PC-3 (cell line): ENCODE results near the gene RBP2. TPM values are rescaled to one million over a fixed set of nuclear protein-coding genes. Genes with fewer than 3 reads are reported as not detected.

ENCODE experiments used
- ATAC-seq: fragments of 200-7000 bp; cut with Tn5 transposase; 2 replicates; pipeline ENCODE4 v1.9.1; 2020; ENCODE audit warnings: mild to moderate bottlenecking, moderate library complexity
- BruUV-seq: library from RNA; stranded (reverse); fragments of 400-500 nt; replicated peaks from 2 replicates; lab custom pipeline; 2021; lab: Mats Ljungman, UMichigan
- CTCF ChIA-PET: fragments of 300-600 bp; sonication (Branson Sonifier 250); formaldehyde crosslinking; loops from one replicate; lab custom pipeline; 2022; ENCODE audit warnings: antibody characterized with exemption; lab: Charles Lee
- POLR2A ChIA-PET: fragments of 300-600 bp; sonication (Branson Sonifier 250); formaldehyde crosslinking; loops from one replicate; lab custom pipeline; 2022; ENCODE audit warnings: antibody characterized with exemption; ENCODE audit not compliant: unreplicated experiment; lab: Charles Lee
- DNase-seq: peaks from one replicate; pipeline ENCODE4 v3.0.0-alpha.2; 2015
- H2AFZ ChIP-seq: fragments of 300-600 bp; sonication (generic); 2 replicates; pipeline ENCODE4 v1.6.0; 2016; ENCODE audit warnings: antibody characterized with exemption, low read length
- H3F3A ChIP-seq: fragments of 300-600 bp; sonication (generic); one replicate; pipeline ENCODE4 v1.6.0; 2017; ENCODE audit warnings: antibody characterized with exemption, low read length, control low read depth, mild to moderate bottlenecking; ENCODE audit not compliant: unreplicated experiment
- H3K27ac ChIP-seq: fragments of 300-600 bp; sonication (generic); 2 replicates; pipeline ENCODE4 v1.5.1; 2016; ENCODE audit warnings: mild to moderate bottlenecking, low read length
- H3K27me3 ChIP-seq: fragments of 300-600 bp; sonication (generic); 2 replicates; pipeline ENCODE4 v1.6.1; 2016; ENCODE audit warnings: low read length, mixed read lengths
- H3K36me3 ChIP-seq: fragments of 300-600 bp; sonication (generic); 2 replicates; pipeline ENCODE4 v1.6.1; 2016; ENCODE audit warnings: low read depth, mixed run types, low read length, mixed read lengths
- H3K4me1 ChIP-seq: fragments of 300-600 bp; sonication (generic); 2 replicates; pipeline ENCODE4 v1.5.1; 2016; ENCODE audit warnings: low read length; ENCODE audit not compliant: insufficient read depth
- H3K4me2 ChIP-seq: fragments of 300-600 bp; sonication (generic); 2 replicates; pipeline ENCODE4 v1.6.0; 2016; ENCODE audit warnings: low read length
- H3K4me3 ChIP-seq: fragments of 300-600 bp; sonication (generic); 2 replicates; pipeline ENCODE4 v1.5.1; 2016; ENCODE audit warnings: mild to moderate bottlenecking, low read length, mixed read lengths
- H3K79me2 ChIP-seq: fragments of 300-600 bp; sonication (generic); 2 replicates; pipeline ENCODE4 v1.6.1; 2017; ENCODE audit warnings: low read length, mixed read lengths
- H3K9ac ChIP-seq: fragments of 300-600 bp; sonication (generic); 2 replicates; pipeline ENCODE4 v1.6.0; 2016; ENCODE audit warnings: mild to moderate bottlenecking, low read length
- H3K9me2 ChIP-seq: fragments of 300-600 bp; sonication (generic); replicated peaks from 2 replicates; pipeline ENCODE4 v1.6.1; 2016; ENCODE audit warnings: mixed run types, low read length, mixed read lengths
- H3K9me3 ChIP-seq: fragments of 300-600 bp; sonication (generic); 2 replicates; pipeline ENCODE4 v1.6.1; 2016; ENCODE audit warnings: low read length, mixed read lengths
- H4K20me1 ChIP-seq: fragments of 300-600 bp; sonication (generic); 2 replicates; pipeline ENCODE4 v1.6.1; 2016; ENCODE audit warnings: low read length, mixed read lengths
- EZH2 ChIP-seq: fragments of 300-600 bp; sonication (generic); IDR thresholded peaks from one replicate; pipeline ENCODE4 v1.6.1; 2017; ENCODE audit warnings: antibody characterized with exemption, mild to moderate bottlenecking, low read length; ENCODE audit not compliant: unreplicated experiment
- EZH2phosphoT487 ChIP-seq: fragments of 300-600 bp; sonication (generic); IDR thresholded peaks from 2 replicates; pipeline ENCODE4 v1.6.1; 2018; ENCODE audit warnings: mild to moderate bottlenecking, antibody characterized with exemption, low read length, borderline replicate concordance
- intact Hi-C: fragments of 100-400 bp; cut with micrococcal nuclease; formaldehyde crosslinking; loops from 2 replicates; pipeline ENCODE4 v1.9.0; 2023
- total RNA-seq: library from RNA; depleted of rRNA; stranded (reverse); fragments of >200 nt; gene quantifications from 2 replicates; pipeline ENCODE4 v1.2.3, GENCODE V29; 2014
- TF ChIP-seq, protein P1 (sequence below): fragments of 300-600 bp; sonication (generic); conservative IDR thresholded peaks from 2 replicates; pipeline ENCODE4 v1.5.1; 2017; ENCODE audit warnings: antibody characterized with exemption, low read depth, mild to moderate bottlenecking, low read length

Gene RBP2
- total RNA-seq, 1 experiment from 2014 or later: not detected

DNA sequence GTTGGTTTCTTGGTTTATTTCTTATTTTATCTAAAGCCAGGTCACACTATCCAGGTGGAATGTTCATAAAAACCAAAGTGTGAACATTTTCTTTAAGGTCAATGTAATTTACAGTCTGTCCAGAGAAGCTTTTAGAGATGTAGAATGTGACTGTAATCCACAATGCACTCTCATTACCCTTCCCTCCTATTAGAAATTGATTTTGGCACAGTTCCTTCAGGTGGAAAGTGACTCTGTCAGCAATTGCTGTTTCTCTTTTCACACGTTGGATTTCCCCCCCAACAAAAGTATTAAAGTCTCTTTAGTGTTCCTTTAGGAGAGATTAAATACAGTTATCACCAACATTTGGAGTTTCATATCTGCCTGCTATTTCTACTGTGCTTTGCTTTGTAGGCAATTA, 55.3 kb downstream of the RBP2 start:
- no TSS peak for BruUV-seq
- Histone ChIP-seq H3K4me2 (no peak overlapping the region), H3K27me3 (no peaks in the 10 kb centered on the region), H3K4me1 (no peaks in the 10 kb centered on the region), H3K9me3 (no peaks in the 10 kb centered on the region), H3K36me3 (no peaks in the 10 kb centered on the region), H3K79me2 (no peaks in the 10 kb centered on the region), H3K9me2 (no peaks in the 10 kb centered on the region), H4K20me1 (no peaks in the 10 kb centered on the region), H2AFZ (no peak overlapping the region), H3K27ac (no peak overlapping the region), H3F3A (no peaks in the 10 kb centered on the region), H3K9ac (no peak overlapping the region), H3K4me3 (no peak overlapping the region)
- intact Hi-C loops: loop anchor here (10.0 kb wide), 1 partner anchor 1444 kb away; no protein-coding TSS in a partner anchor
- no peak for ATAC-seq
- TF ChIP-seq EZH2phosphoT487 (no peak), EZH2 (no peak)
- TF ChIP-seq, protein P1, sequence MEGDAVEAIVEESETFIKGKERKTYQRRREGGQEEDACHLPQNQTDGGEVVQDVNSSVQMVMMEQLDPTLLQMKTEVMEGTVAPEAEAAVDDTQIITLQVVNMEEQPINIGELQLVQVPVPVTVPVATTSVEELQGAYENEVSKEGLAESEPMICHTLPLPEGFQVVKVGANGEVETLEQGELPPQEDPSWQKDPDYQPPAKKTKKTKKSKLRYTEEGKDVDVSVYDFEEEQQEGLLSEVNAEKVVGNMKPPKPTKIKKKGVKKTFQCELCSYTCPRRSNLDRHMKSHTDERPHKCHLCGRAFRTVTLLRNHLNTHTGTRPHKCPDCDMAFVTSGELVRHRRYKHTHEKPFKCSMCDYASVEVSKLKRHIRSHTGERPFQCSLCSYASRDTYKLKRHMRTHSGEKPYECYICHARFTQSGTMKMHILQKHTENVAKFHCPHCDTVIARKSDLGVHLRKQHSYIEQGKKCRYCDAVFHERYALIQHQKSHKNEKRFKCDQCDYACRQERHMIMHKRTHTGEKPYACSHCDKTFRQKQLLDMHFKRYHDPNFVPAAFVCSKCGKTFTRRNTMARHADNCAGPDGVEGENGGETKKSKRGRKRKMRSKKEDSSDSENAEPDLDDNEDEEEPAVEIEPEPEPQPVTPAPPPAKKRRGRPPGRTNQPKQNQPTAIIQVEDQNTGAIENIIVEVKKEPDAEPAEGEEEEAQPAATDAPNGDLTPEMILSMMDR: no peak
- DNase-seq: no peak
- CTCF ChIA-PET: no interaction called here
- POLR2A ChIA-PET: no interaction called here

DNA sequence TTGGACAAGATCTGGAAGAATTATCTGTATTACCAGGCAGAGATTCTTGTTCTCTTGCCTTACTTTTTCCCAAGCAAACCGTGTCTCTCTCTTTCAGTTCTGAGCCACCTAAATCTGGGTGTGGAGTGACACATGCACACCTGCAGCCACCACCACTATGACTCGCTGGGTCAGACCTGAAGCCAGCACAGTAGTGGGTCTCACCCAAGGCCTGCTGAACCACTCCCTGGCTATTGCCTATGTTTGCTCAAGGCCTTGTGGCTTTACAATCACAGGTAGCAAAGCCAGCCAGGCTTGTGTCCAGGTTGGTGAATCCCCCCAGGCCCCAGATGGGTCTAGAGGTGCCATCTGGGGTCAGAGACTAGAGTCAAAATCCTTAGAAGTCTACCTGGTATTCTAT, 58.2 kb downstream of the RBP2 start:
- H2AFZ ChIP-seq: no peak overlapping the region
- no peak overlapping the region for H3K4me2 ChIP-seq
- TF ChIP-seq, protein P1: no peak
- no peak for TF ChIP-seq EZH2phosphoT487
- TF ChIP-seq EZH2: no peak
- H3F3A ChIP-seq: no peaks in the 10 kb centered on the region
- no peaks in the 10 kb centered on the region for H3K79me2 ChIP-seq
- no peak overlapping the region for H3K9ac ChIP-seq
- intact Hi-C loops: no loop called here
- H3K4me1 ChIP-seq: no peaks in the 10 kb centered on the region
- no peaks in the 10 kb centered on the region for H4K20me1 ChIP-seq
- ATAC-seq: peak; percentile 64
- DNase-seq: peak; percentile 41
- no peak overlapping the region for H3K4me3 ChIP-seq
- no peaks in the 10 kb centered on the region for H3K36me3 ChIP-seq
- no peaks in the 10 kb centered on the region for H3K9me3 ChIP-seq
- no TSS peak for BruUV-seq
- CTCF ChIA-PET: no interaction called here
- POLR2A ChIA-PET: no interaction called here
- H3K27me3 ChIP-seq: no peaks in the 10 kb centered on the region
- H3K9me2 ChIP-seq: no peaks in the 10 kb centered on the region
- no peak overlapping the region for H3K27ac ChIP-seq

DNA sequence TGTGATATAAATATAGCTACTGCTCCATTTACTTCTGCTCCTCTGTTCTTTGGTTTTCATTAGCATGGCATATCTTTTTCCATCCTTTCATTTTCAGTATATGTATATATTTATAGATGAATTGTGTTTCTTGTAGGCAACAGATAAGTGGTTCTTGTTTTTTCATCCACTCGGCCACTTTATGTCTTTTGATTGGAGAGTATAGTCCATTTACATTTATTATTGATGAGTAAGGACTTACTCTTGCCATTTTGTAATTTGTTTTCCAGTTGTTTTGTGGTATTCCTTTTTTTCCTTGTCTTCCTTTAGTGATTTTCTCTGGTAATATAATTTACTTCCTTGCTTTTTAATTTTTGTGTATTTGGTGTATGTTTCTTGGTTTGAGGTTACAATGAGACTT, 60.0 kb downstream of the RBP2 start:
- Histone ChIP-seq H3F3A (no peaks in the 10 kb centered on the region), H3K4me1 (no peaks in the 10 kb centered on the region), H3K9me3 (no peaks in the 10 kb centered on the region), H3K79me2 (no peaks in the 10 kb centered on the region), H3K27ac (no peak overlapping the region), H2AFZ (no peak overlapping the region), H4K20me1 (no peaks in the 10 kb centered on the region), H3K9me2 (no peaks in the 10 kb centered on the region), H3K9ac (no peak overlapping the region), H3K4me3 (no peak overlapping the region), H3K36me3 (no peaks in the 10 kb centered on the region), H3K4me2 (no peak overlapping the region), H3K27me3 (no peaks in the 10 kb centered on the region)
- intact Hi-C loops: no loop called here
- DNase-seq (no peak), ATAC-seq (no peak)
- ChIA-PET CTCF (interaction anchor here (0.5 kb wide), 1 partner anchor 16 kb away, joined by 3 read pairs; no protein-coding TSS in a partner anchor), POLR2A (no interaction called here)
- no TSS peak for BruUV-seq
- TF ChIP-seq EZH2 (no peak), EZH2phosphoT487 (no peak)
- TF ChIP-seq, protein P1: no peak
